H9 (cell line): ENCODE data around the gene ARHGEF17. TPM values are rescaled to one million over a fixed set of nuclear protein-coding genes. Genes with fewer than 3 reads are reported as not detected.

Source experiments
- DNase-seq: peaks from one replicate; pipeline ENCODE4 v3.0.0-alpha.2; 2017
- H2AFZ ChIP-seq: one replicate; pipeline ENCODE4 v1.6.1; 2013; ENCODE audit warnings: mild to moderate bottlenecking, low read length, control low read depth, moderate library complexity
- H2AK5ac ChIP-seq: 2 replicates; pipeline ENCODE4 v1.6.1; 2013; ENCODE audit warnings: low read length, control low read depth, mixed read lengths; ENCODE audit not compliant: insufficient read length
- H2BK120ac ChIP-seq: one replicate; pipeline ENCODE4 v1.6.1; 2013; ENCODE audit warnings: low read depth, mild to moderate bottlenecking, low read length, control low read depth, inconsistent platforms; ENCODE audit not compliant: poor library complexity, severe bottlenecking
- H2BK12ac ChIP-seq: 2 replicates; pipeline ENCODE4 v1.6.1; 2013; ENCODE audit warnings: low read length, control low read depth, mixed read lengths, low read depth; ENCODE audit not compliant: insufficient read length
- H2BK15ac ChIP-seq: 2 replicates; pipeline ENCODE4 v1.6.1; 2013; ENCODE audit warnings: low read depth, low read length, control low read depth
- H2BK20ac ChIP-seq: one replicate; pipeline ENCODE4 v1.6.1; 2013; ENCODE audit warnings: low read depth, mild to moderate bottlenecking, low read length, control low read depth, inconsistent platforms; ENCODE audit not compliant: poor library complexity, severe bottlenecking
- H2BK5ac ChIP-seq: 2 replicates; pipeline ENCODE4 v1.6.1; 2013; ENCODE audit warnings: low read length, control low read depth, mixed read lengths; ENCODE audit not compliant: insufficient read length
- H3K14ac ChIP-seq: 2 replicates; pipeline ENCODE4 v1.6.1; 2013; ENCODE audit warnings: low read length, control low read depth; ENCODE audit not compliant: insufficient read depth
- H3K18ac ChIP-seq: 2 replicates; pipeline ENCODE4 v1.6.1; 2013; ENCODE audit warnings: low read depth, mild to moderate bottlenecking, mixed read lengths, low read length, control low read depth; ENCODE audit not compliant: insufficient read length
- H3K23ac ChIP-seq: 2 replicates; pipeline ENCODE4 v1.6.1; 2013; ENCODE audit warnings: low read length, control low read depth, mixed read lengths, low read depth; ENCODE audit not compliant: insufficient read length
- H3K23me2 ChIP-seq: 2 replicates; pipeline ENCODE4 v1.6.1; 2013; ENCODE audit warnings: low read depth, mild to moderate bottlenecking, mixed read lengths, low read length, control low read depth; ENCODE audit not compliant: insufficient read length, poor library complexity, severe bottlenecking
- H3K27ac ChIP-seq: 2 replicates; pipeline ENCODE4 v1.5.1; 2013; ENCODE audit warnings: low read length, control low read depth, mixed read lengths, low read depth; ENCODE audit not compliant: insufficient read length
- H3K27me3 ChIP-seq: 2 replicates; pipeline ENCODE4 v1.6.1; 2013; ENCODE audit warnings: low read length, control low read depth, inconsistent platforms; ENCODE audit not compliant: insufficient read depth
- H3K4ac ChIP-seq: 2 replicates; pipeline ENCODE4 v1.6.1; 2013; ENCODE audit warnings: low read depth, mild to moderate bottlenecking, control low read depth, inconsistent platforms, low read length, moderate library complexity
- H3K4me1 ChIP-seq: 2 replicates; pipeline ENCODE4 v1.6.1; 2013; ENCODE audit warnings: low read length, control low read depth, inconsistent platforms; ENCODE audit not compliant: insufficient read depth
- H3K4me2 ChIP-seq: 2 replicates; pipeline ENCODE4 v1.6.1; 2013; ENCODE audit warnings: low read length, control low read depth, mixed read lengths; ENCODE audit not compliant: insufficient read length, insufficient read depth
- H3K56ac ChIP-seq: 2 replicates; pipeline ENCODE4 v1.6.1; 2013; ENCODE audit warnings: low read depth, mild to moderate bottlenecking, mixed read lengths, low read length, control low read depth; ENCODE audit not compliant: insufficient read length
- H3K79me1 ChIP-seq: 2 replicates; pipeline ENCODE4 v1.6.1; 2013; ENCODE audit warnings: low read depth, mild to moderate bottlenecking, moderate library complexity, low read length, control low read depth, inconsistent platforms; ENCODE audit not compliant: insufficient read depth, poor library complexity, severe bottlenecking
- H3K79me2 ChIP-seq: 2 replicates; pipeline ENCODE4 v1.6.1; 2013; ENCODE audit warnings: low read length, control low read depth, inconsistent platforms; ENCODE audit not compliant: insufficient read depth
- H3K9ac ChIP-seq: 2 replicates; pipeline ENCODE4 v1.6.1; 2013; ENCODE audit warnings: low read length, control low read depth, mixed read lengths; ENCODE audit not compliant: insufficient read length; ENCODE audit errors: extremely low read depth
- H3K9me3 ChIP-seq: one replicate; pipeline ENCODE4 v1.6.1; 2013; ENCODE audit warnings: low read depth, low read length, inconsistent platforms; ENCODE audit not compliant: control insufficient read depth
- H3T11ph ChIP-seq: one replicate; pipeline ENCODE4 v1.6.1; 2013; ENCODE audit warnings: mild to moderate bottlenecking, low read length, control low read depth, inconsistent platforms
- H4K20me1 ChIP-seq: one replicate; pipeline ENCODE4 v1.6.1; 2013; ENCODE audit not compliant: control insufficient read depth, insufficient read length, insufficient read depth
- H4K5ac ChIP-seq: 2 replicates; pipeline ENCODE4 v1.6.1; 2013; ENCODE audit warnings: low read depth, mild to moderate bottlenecking, mixed read lengths, low read length, control low read depth; ENCODE audit not compliant: insufficient read length
- H4K8ac ChIP-seq: replicated peaks from 2 replicates; pipeline ENCODE4 v1.6.1; 2013; ENCODE audit warnings: low read length, control low read depth, mixed read lengths, low read depth; ENCODE audit not compliant: insufficient read length
- H4K91ac ChIP-seq: 2 replicates; pipeline ENCODE4 v1.6.1; 2013; ENCODE audit warnings: low read depth, mild to moderate bottlenecking, moderate library complexity, mixed read lengths, low read length, control low read depth; ENCODE audit not compliant: insufficient read length
- H3K27ac Mint-ChIP-seq, 3 experiments: 2 replicates in 2 of 3; 3 replicates in 1 of 3; pipeline ENCODE4 v1.8.0; 2020 to 2021; ENCODE audit warnings: mixed read lengths in 3 of 3, mild to moderate bottlenecking in 1 of 3, moderate library complexity in 1 of 3
- H3K27me3 Mint-ChIP-seq: 2 replicates; pipeline ENCODE4 v1.8.0; 2021; ENCODE audit warnings: low read depth, mild to moderate bottlenecking, moderate library complexity, mixed read lengths
- H3K36me3 Mint-ChIP-seq, 3 experiments: 2 replicates in 2 of 3; 3 replicates in 1 of 3; pipeline ENCODE4 v1.8.0; 2020 to 2021; ENCODE audit warnings: low read depth in 3 of 3, mixed read lengths in 3 of 3; ENCODE audit not compliant: insufficient read depth in 1 of 3
- H3K4me1 Mint-ChIP-seq, 2 experiments: 2 replicates each; pipeline ENCODE4 v1.8.0; 2020; ENCODE audit warnings: mixed read lengths in 2 of 2
- H3K4me3 Mint-ChIP-seq, 2 experiments: 2 replicates in 1 of 2; 3 replicates in 1 of 2; pipeline ENCODE4 v1.8.0; 2020 to 2021; ENCODE audit warnings: mild to moderate bottlenecking in 2 of 2, mixed read lengths in 2 of 2, moderate library complexity in 1 of 2
- H3K9me3 Mint-ChIP-seq, 2 experiments: 2 replicates in 1 of 2; 3 replicates in 1 of 2; pipeline ENCODE4 v1.8.0; 2020; ENCODE audit warnings: mild to moderate bottlenecking in 2 of 2, mixed read lengths in 2 of 2, moderate library complexity in 1 of 2
- WGBS: extraction: QIAGEN DNeasy Blood & Tissue Kit; methylation state at CpG from one replicate; pipeline ENCODE4 v1.1.7; 2013; ENCODE audit warnings: missing lambda C conversion rate, low lambda C conversion rate, mixed read lengths; ENCODE audit not compliant: insufficient read length; ENCODE audit errors: extremely low coverage; 5-methylcytosine and 5-hydroxymethylcytosine counted together
- total RNA-seq: library from RNA; stranded (reverse); gene quantifications from 2 replicates; pipeline ENCODE4 v1.2.1, GENCODE V29; 2021
- TF ChIP-seq, protein P1 (sequence below): fragments of 200-600 bp; sonication (generic); conservative IDR thresholded peaks from 3 replicates; pipeline ENCODE4 v1.8.0; 2021; ENCODE audit warnings: antibody characterized with exemption, mild to moderate bottlenecking

The ARHGEF17 gene
- total RNA-seq, 1 experiment from 2014 or later, result 7.4 TPM

GRCh38 chr11:73353422-73353821 lies 45.3 kb downstream of the ARHGEF17 start:
- H2AFZ ChIP-seq, result no peak overlapping the region
- H3T11ph ChIP-seq, result no peak overlapping the region
- no peak overlapping the region for H2BK20ac ChIP-seq
- no peaks in the 10 kb centered on the region for H3K23me2 ChIP-seq
- no peaks in the 10 kb centered on the region for H3K79me2 ChIP-seq
- H4K8ac ChIP-seq, result no peak overlapping the region
- H2AK5ac ChIP-seq, result no peak overlapping the region
- no peak overlapping the region for H3K27ac ChIP-seq
- Mint-ChIP-seq H3K4me3 (no peak overlapping the region), H3K27me3 (peaks cover 4% of the 10 kb centered on the region), H3K27ac (no peak overlapping the region), H3K36me3 (peaks cover 0 to 3% (median 0%) of the 10 kb centered on the region in 3 experiments; a peak in 2 of 7 replicates), H3K9me3 (no peaks in the 10 kb centered on the region; a peak in 1 of 5 replicates), H3K4me1 (peaks cover 3 to 4% of the 10 kb centered on the region in 2 experiments; a peak in 1 of 4 replicates)
- H3K9ac ChIP-seq, result no peak overlapping the region
- no peak overlapping the region for H2BK12ac ChIP-seq
- H3K4me2 ChIP-seq, result no peak overlapping the region
- H3K18ac ChIP-seq, result no peak overlapping the region
- no CpG with 5 or more reads among the region's 4 CpGs for WGBS
- H2BK15ac ChIP-seq, result no peak overlapping the region
- H3K27me3 ChIP-seq, result no peaks in the 10 kb centered on the region
- TF ChIP-seq, protein P1, sequence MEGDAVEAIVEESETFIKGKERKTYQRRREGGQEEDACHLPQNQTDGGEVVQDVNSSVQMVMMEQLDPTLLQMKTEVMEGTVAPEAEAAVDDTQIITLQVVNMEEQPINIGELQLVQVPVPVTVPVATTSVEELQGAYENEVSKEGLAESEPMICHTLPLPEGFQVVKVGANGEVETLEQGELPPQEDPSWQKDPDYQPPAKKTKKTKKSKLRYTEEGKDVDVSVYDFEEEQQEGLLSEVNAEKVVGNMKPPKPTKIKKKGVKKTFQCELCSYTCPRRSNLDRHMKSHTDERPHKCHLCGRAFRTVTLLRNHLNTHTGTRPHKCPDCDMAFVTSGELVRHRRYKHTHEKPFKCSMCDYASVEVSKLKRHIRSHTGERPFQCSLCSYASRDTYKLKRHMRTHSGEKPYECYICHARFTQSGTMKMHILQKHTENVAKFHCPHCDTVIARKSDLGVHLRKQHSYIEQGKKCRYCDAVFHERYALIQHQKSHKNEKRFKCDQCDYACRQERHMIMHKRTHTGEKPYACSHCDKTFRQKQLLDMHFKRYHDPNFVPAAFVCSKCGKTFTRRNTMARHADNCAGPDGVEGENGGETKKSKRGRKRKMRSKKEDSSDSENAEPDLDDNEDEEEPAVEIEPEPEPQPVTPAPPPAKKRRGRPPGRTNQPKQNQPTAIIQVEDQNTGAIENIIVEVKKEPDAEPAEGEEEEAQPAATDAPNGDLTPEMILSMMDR, result no peak
- H3K14ac ChIP-seq, result no peak overlapping the region
- H3K4me1 ChIP-seq, result no peaks in the 10 kb centered on the region
- H2BK5ac ChIP-seq, result no peak overlapping the region
- no peak overlapping the region for H3K23ac ChIP-seq
- H4K91ac ChIP-seq, result no peak overlapping the region
- H3K4ac ChIP-seq, result no peak overlapping the region
- no peak overlapping the region for H3K56ac ChIP-seq
- no peak overlapping the region for H2BK120ac ChIP-seq
- H4K5ac ChIP-seq, result no peak overlapping the region
- no peaks in the 10 kb centered on the region for H4K20me1 ChIP-seq
- DNase-seq, result no peak
- H3K79me1 ChIP-seq, result no peaks in the 10 kb centered on the region
- no peaks in the 10 kb centered on the region for H3K9me3 ChIP-seq
